ENCODE results near the gene ALB.

- TF ChIP-seq, protein P1, sequence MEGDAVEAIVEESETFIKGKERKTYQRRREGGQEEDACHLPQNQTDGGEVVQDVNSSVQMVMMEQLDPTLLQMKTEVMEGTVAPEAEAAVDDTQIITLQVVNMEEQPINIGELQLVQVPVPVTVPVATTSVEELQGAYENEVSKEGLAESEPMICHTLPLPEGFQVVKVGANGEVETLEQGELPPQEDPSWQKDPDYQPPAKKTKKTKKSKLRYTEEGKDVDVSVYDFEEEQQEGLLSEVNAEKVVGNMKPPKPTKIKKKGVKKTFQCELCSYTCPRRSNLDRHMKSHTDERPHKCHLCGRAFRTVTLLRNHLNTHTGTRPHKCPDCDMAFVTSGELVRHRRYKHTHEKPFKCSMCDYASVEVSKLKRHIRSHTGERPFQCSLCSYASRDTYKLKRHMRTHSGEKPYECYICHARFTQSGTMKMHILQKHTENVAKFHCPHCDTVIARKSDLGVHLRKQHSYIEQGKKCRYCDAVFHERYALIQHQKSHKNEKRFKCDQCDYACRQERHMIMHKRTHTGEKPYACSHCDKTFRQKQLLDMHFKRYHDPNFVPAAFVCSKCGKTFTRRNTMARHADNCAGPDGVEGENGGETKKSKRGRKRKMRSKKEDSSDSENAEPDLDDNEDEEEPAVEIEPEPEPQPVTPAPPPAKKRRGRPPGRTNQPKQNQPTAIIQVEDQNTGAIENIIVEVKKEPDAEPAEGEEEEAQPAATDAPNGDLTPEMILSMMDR (IDR thresholded peaks at IDR 0.05): no peak
- no peak for TF ChIP-seq ZFX (IDR thresholded peaks at IDR 0.05; ENCODE audit: borderline replicate concordance)
Measured at GRCh38 chr4:73435984-73436383, 31.9 kb downstream of the ALB start, which contains the start of gene AFP.
